HUES6 (cell line): ENCODE data around the gene GBGT1.

Experiments used
- H3K27ac ChIP-seq: 2 replicates; pipeline ENCODE4 v1.7.0; 2013; ENCODE audit warnings: low read depth, mild to moderate bottlenecking, low read length, inconsistent platforms
- H3K27me3 ChIP-seq: 2 replicates; pipeline ENCODE4 v1.6.1; 2013; ENCODE audit warnings: low read length; ENCODE audit not compliant: control insufficient read depth, insufficient read depth
- H3K36me3 ChIP-seq: 2 replicates; pipeline ENCODE4 v1.6.1; 2013; ENCODE audit warnings: low read length; ENCODE audit not compliant: control insufficient read depth, insufficient read depth
- H3K4me1 ChIP-seq: 2 replicates; pipeline ENCODE4 v1.6.1; 2013; ENCODE audit warnings: low read length; ENCODE audit not compliant: control insufficient read depth, insufficient read depth
- H3K4me3 ChIP-seq: 2 replicates; pipeline ENCODE4 v1.5.1; 2013; ENCODE audit warnings: low read depth, low read length
- H3K9ac ChIP-seq: one replicate; pipeline ENCODE4 v1.6.1; 2013; ENCODE audit warnings: mild to moderate bottlenecking, low read length
- H3K9me3 ChIP-seq: 2 replicates; pipeline ENCODE4 v1.6.1; 2013; ENCODE audit warnings: low read depth, low read length; ENCODE audit not compliant: control insufficient read depth, insufficient read depth

Gene GBGT1

DNA sequence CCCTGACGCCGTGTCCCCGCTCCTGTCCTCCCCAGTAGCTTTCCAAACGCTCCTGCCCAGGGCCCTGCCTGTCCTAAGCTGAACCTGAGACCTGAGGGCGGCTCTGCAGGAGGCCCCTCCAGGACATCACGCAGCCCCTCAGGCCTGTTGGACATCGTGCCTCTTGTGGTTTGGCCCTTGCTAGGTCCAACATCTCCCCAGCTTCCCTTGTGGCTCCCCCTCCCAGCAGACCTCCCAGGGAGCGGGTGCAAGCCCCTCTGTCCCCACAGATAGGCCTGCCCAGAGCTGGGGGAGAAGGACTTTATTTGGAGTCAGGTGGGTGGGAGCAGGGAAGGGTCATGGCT is 41.3 kb upstream of the GBGT1 start:
- no peak overlapping the region for H3K4me3 ChIP-seq
- peaks cover 57% of the 10 kb centered on the region for H3K27me3 ChIP-seq
- H3K36me3 ChIP-seq = no peaks in the 10 kb centered on the region
- H3K4me1 ChIP-seq = no peaks in the 10 kb centered on the region
- no peak overlapping the region for H3K9ac ChIP-seq
- no peaks in the 10 kb centered on the region for H3K9me3 ChIP-seq
- no peak overlapping the region for H3K27ac ChIP-seq

DNA sequence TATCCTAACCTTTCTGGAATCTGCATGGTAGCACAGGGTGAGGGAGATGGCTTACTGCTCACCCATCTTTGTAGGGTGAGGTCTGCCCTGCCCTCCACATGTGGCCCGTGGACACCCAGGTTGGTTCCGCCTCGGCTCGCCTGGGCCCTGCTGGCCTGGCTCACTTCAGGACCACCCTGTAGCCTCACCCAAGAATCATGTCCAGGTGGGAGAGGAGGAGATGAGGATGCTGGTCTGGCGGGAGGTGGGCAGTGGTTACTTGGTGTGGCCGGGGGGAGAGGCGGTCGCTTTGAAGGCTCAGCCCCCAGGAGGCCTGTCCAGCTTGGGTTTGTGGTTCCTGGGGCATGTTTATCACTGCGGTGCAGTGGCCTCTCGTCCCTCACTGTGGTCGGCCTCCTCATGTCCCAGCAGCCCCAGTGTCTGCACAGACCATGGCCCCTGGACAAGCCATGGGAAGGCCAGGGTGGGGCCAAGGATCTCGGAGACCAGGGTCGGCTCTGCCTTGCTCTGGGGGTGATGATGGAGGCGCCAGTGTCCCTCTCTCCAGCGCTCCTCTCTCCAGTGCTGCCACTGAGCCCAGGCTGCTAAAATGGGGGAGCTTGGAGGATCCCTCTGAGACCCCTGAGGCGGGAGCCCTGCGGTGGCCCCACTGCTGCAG is 40.8 kb upstream of the GBGT1 start:
- H3K4me3 ChIP-seq = no peak overlapping the region
- peaks cover 54% of the 10 kb centered on the region for H3K27me3 ChIP-seq
- H3K4me1 ChIP-seq = no peaks in the 10 kb centered on the region
- no peak overlapping the region for H3K27ac ChIP-seq
- H3K36me3 ChIP-seq = no peaks in the 10 kb centered on the region
- no peak overlapping the region for H3K9ac ChIP-seq
- H3K9me3 ChIP-seq = no peaks in the 10 kb centered on the region

DNA sequence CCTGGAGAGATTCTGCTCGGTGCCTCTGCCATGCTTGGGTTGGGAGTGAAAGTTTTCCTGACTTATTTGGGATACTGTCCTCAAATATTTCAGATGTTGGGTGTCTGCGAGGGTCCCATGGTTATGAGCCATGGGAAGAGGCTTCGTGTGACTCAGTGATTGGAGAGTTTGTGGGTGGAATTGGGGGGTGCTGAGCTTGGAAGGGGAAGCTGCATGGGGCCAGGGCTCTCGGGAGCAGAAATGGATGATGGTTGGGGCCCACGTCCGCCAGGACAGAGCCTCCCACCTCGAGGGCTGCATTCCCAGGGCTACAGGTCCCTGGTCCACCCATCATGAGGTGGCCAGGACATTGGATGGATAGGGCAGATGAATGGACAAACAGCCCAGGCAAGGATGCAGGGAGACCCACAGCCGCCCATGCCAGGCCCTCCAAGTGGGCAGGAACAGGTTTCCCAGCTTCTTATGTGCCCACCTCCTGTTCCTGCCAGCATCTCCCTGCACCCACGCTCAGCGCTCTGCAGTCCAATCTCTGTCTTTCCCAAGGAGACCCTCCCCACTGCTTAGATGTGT is 39.9 kb upstream of the GBGT1 start:
- no peak overlapping the region for H3K27ac ChIP-seq
- no peaks in the 10 kb centered on the region for H3K36me3 ChIP-seq
- no peaks in the 10 kb centered on the region for H3K4me1 ChIP-seq
- H3K9ac ChIP-seq = no peak overlapping the region
- no peak overlapping the region for H3K4me3 ChIP-seq
- H3K9me3 ChIP-seq = no peaks in the 10 kb centered on the region
- peaks cover 53% of the 10 kb centered on the region for H3K27me3 ChIP-seq

DNA sequence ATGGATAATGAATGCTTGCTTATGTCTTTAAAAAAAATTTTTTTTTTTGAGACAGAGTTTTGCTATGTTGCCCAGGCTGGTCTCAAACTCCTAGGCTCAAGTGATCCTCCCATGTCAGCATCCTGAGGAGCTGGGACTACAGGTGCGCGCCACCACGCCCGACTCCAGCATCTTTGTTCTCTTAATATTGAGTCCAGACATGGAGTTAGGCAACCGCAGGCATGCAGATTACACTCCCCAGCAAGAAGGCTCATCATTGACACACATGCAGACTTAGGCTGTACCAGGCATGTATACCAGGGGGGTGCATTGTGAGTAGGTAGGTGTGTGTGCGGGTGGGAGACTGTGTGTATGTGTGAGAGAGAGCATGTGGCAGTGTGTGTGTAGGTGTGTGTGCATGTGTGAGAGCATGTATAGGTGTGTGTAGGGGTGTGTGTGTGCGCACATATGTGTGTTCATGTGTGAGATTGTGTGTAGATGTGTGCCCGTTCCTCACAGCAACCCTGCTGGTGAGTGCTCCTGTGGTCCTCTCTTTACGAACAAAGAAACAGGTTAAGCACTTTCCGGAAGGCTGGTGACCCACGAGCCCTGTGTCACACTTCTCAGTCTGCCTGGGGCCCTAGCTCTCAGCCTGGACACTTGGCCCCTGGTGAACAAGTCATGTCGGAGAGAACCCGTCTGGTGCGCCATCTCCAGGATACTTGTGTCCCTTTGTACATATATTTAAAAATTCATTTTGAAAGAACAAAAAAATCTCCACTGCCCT is 39.2 kb upstream of the GBGT1 start:
- H3K4me3 ChIP-seq = no peak overlapping the region
- peaks cover 53% of the 10 kb centered on the region for H3K27me3 ChIP-seq
- H3K27ac ChIP-seq = no peak overlapping the region

DNA sequence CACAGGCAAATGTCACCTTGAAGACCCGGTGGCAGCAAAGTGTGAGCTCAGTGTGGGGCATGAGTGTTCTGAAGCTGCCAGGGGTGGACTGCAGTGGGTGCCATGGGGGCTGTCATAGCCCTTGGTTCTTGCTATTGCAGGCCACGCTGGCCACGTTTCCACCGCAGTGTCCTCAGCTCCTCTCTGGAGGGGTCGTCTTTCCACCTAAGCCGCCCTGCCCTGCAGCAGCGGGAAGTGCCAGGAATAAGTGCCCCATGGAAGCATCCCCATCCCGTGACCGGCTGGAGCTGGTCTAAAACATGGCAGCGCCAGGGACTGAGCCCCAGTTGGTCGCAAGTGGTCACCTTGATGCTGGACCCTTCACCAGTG is 38.4 kb upstream of the GBGT1 start:
- H3K27ac ChIP-seq = no peak overlapping the region
- no peaks in the 10 kb centered on the region for H3K4me1 ChIP-seq
- peaks cover 47% of the 10 kb centered on the region for H3K27me3 ChIP-seq
- H3K9ac ChIP-seq = no peak overlapping the region
- H3K4me3 ChIP-seq = no peak overlapping the region
- no peaks in the 10 kb centered on the region for H3K9me3 ChIP-seq
- no peaks in the 10 kb centered on the region for H3K36me3 ChIP-seq

More for the DNA sequence above, 39.2 kb upstream of the GBGT1 start:
- H3K9ac ChIP-seq = no peak overlapping the region
- no peaks in the 10 kb centered on the region for H3K4me1 ChIP-seq
- H3K36me3 ChIP-seq = no peaks in the 10 kb centered on the region
- no peaks in the 10 kb centered on the region for H3K9me3 ChIP-seq

DNA sequence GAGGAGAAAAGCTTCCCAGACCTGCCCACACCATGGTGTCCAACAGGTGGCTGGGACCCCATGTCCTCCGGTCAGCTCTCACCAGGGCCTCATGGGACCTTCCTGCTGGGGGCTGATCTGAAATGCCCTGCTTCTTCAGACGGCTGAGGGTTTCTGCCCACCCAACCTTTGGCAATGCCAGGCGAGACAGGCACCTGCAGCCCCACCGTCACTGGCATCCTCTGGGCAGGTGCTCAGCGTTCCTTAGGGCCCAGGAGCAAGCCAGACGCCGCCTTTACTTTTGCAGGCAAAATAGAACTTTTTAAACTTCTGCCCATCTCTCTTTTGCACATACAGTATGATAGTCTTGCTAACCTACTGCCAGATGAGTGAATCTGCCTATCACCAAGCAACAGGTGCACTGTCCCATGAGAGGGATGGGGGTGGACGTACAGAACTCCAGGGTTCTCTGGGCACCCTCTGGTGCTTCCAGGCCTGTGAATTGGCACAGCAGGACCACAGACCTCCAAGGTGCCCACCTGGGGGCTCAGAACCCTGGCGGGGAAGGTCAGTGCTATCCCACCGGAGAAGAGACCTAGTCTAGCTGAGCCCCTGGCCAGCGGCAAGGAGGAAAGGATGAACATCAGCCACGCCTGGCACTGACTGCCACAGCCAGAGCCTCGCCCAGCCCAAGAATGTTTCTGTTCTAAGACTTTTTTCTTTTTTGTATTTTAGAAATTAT is 37.9 kb upstream of the GBGT1 start:
- no peak overlapping the region for H3K9ac ChIP-seq
- no peaks in the 10 kb centered on the region for H3K4me1 ChIP-seq
- H3K4me3 ChIP-seq = no peak overlapping the region
- H3K36me3 ChIP-seq = no peaks in the 10 kb centered on the region
- no peaks in the 10 kb centered on the region for H3K9me3 ChIP-seq
- no peak overlapping the region for H3K27ac ChIP-seq
- H3K27me3 ChIP-seq = peaks cover 41% of the 10 kb centered on the region

DNA sequence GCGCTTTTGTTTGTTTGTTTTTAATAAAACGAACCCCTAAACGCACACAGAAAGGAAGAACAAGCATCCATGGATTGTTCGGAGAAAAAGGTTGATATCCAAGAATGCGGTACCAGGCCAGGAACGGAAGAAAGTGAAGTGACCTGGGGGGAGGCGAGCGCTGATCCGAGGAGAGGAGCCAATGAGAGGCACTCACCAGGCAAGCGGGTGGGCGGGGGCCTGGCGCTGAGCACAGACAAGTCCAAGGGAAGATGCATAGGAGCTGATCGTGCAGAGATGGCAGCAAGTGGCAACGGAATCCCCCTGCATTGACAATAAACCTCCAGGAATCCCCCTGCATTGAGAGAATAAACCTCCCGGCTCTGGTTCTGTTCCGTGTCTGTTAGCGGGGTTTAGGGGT is 36.9 kb upstream of the GBGT1 start:
- H3K27ac ChIP-seq = no peak overlapping the region
- no peaks in the 10 kb centered on the region for H3K4me1 ChIP-seq
- no peaks in the 10 kb centered on the region for H3K9me3 ChIP-seq
- no peak overlapping the region for H3K4me3 ChIP-seq
- no peak overlapping the region for H3K9ac ChIP-seq
- no peaks in the 10 kb centered on the region for H3K36me3 ChIP-seq
- H3K27me3 ChIP-seq = peaks cover 38% of the 10 kb centered on the region

DNA sequence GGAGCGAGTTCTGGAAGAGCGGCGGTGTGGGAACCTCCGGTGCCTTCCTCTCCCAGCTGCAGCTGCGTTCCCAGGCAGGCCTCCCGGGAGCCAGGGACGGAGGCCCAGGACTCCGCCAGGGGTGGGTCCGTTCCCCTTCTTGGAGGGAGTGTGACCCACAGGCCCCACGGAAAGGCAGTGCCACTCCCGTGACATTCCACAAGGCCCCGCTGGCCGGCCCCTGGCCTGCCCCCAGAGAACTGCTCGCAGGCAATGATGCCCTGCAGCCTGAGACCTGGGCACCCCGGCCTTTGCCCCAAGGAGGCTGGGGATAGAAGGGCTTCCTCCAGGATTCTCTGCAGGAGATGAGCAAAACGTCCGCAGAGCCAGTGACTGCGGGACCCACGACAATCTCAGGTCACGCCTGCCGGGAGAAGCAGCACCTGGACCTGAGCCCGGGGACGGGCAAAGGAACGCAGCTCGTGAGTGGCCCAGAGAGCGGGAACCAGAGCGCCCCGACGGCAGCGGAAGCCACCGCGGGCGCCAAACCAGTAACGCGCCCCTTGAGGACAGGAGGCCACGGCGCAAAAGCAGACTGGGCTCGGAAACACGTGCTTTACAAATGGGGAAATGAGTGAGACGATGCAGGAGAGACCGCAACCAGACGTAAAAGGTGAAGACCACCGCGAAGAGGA is 36.1 kb upstream of the GBGT1 start:
- Histone ChIP-seq H3K36me3 (no peaks in the 10 kb centered on the region), H3K9ac (no peak overlapping the region), H3K9me3 (no peaks in the 10 kb centered on the region), H3K27me3 (peaks cover 38% of the 10 kb centered on the region; the same call in 1 of the 2 replicates), H3K27ac (no peak overlapping the region), H3K4me1 (no peaks in the 10 kb centered on the region), H3K4me3 (no peak overlapping the region)

DNA sequence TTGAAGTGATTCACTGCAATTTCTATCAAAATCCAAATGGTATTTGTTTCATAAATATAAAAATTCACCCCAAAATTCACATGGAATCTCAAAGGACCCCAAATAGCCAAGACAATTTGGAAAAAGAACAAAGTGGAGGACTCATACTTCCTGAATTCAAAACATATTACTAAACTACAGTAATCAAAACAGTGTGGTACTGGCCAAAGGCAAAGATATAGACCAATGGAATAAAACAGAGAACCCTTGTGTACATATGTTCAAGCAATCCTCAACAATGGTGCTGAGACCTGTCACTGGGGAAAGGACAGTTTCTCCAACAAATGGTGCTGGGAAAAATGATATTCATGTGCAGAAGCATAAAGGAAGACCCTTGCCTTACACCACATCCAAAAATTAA is 31.3 kb upstream of the GBGT1 start:
- H3K36me3 ChIP-seq = no peaks in the 10 kb centered on the region
- H3K4me1 ChIP-seq = no peaks in the 10 kb centered on the region
- H3K27ac ChIP-seq = no peak overlapping the region
- H3K27me3 ChIP-seq = peaks cover 7% of the 10 kb centered on the region; the same call in 1 of the 2 replicates
- H3K4me3 ChIP-seq = no peak overlapping the region
- no peak overlapping the region for H3K9ac ChIP-seq
- no peaks in the 10 kb centered on the region for H3K9me3 ChIP-seq

DNA sequence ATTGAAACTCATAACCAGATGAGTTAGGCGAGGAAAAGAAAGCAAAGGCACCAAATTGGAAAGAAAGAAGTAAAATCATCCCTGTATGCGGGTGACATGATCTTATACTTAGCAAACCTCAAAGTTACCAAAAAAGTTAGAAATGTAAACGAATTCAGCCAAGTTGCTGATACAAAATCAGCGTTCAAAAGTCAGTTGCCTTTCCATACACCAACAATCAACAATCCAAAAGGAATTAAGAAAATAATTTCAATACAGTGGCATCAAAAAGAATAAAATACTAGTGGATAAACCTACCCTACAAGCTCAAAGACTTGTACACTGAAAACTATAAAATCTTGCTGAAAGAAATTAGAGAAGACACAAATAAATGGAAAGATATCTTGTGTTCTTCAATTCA is 30.9 kb upstream of the GBGT1 start:
- Histone ChIP-seq H3K36me3 (no peaks in the 10 kb centered on the region), H3K27ac (no peak overlapping the region), H3K4me1 (no peaks in the 10 kb centered on the region), H3K4me3 (no peak overlapping the region), H3K9me3 (no peaks in the 10 kb centered on the region), H3K27me3 (peaks cover 11% of the 10 kb centered on the region; the same call in 1 of the 2 replicates), H3K9ac (no peak overlapping the region)
